ENCODE results near the gene NISCH. TPM values are rescaled to one million over a fixed set of nuclear protein-coding genes. Genes with fewer than 3 reads are reported as not detected.

Gene NISCH
- total RNA-seq, 2 experiments from 2014 or later: 58.9 to 60.7 TPM

DNA sequence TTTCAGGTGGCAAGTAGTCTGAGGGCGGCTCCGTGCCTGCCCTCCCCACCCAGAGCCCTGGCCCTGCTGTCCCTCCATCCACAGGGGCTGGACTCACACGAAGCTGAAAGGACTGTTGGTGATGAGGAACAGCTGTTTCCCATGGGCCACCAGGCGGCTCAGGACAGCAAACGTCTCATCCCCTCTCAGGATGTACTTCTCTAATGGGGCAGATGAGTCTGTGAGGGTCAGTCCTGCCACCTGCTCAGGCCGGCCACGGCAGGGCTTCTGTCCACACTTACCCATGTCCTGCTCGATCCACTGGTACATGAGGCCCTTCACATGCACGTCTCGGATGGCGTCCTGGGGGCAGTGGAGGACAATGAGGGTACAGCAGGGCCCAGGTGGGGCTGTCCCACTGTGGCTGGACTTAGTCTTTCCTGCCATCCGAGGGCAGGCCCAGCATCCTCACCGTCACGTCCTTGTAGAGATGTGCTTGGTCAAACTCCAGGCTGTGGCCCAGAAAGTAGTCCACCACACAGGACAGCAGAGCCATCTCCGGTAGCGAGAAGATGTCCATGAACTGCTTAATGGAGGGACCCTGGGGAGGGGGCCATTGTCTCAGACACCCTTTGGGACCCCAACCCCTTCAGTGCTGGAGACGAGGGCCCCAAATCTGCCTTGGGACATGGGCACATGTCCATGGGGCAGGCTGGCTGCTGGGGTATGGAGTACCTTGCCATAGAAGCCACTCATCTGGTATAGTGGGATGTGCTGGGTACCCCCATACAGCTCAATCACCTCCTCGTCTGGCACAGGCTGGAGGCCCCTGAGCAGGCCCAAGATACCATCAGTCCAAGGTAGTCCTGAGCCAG is 72.6 kb downstream of the NISCH start:
- POLR2A ChIA-PET: no interaction called here
- CTCF ChIA-PET: interaction anchor here (0.6 kb wide), 1 partner anchor 103 kb away, joined by 3 read pairs; no protein-coding TSS in a partner anchor

DNA sequence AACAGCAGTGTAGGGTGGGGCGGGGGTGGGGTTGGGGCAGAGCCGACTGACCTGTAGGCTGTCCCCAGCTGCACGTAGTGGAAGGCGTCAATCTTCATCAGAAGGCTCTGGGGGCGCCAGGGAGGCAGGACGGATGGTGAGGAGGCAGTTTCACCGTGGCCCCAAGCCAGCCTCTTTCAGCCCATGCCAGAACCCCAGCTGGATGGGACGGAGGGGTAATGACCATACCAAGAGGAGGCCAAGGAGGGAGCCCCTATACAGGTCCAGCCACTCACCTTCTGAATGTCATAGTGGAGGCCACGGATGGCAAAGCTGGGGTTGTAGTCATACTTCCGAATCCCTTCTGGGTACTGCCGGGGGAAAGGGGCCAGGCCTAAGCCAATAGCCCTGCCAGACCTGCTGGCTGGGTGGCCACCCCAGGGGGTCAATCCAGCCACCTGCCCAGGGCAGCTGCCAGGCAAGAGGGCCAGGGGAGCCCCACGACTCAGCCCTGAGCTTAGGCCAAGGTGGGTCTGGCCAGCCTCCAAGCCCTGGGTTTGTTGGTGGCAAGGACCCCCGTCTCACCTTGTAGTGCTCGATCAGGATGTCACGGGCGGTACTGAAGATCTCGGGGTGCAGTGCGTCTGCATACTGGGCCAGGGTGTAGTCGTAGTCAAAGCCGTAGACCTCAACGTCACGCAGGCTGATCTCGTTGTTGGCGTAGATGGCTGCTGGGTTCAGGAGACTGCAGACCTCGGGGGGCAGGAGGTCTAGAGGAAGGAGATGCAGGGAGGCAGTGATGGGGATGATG is 73.4 kb downstream of the NISCH start:
- CTCF ChIA-PET: no interaction called here
- POLR2A ChIA-PET: interaction anchor here (0.6 kb wide), 1 partner anchor 20 kb away, joined by 4 read pairs; no protein-coding TSS in a partner anchor

DNA sequence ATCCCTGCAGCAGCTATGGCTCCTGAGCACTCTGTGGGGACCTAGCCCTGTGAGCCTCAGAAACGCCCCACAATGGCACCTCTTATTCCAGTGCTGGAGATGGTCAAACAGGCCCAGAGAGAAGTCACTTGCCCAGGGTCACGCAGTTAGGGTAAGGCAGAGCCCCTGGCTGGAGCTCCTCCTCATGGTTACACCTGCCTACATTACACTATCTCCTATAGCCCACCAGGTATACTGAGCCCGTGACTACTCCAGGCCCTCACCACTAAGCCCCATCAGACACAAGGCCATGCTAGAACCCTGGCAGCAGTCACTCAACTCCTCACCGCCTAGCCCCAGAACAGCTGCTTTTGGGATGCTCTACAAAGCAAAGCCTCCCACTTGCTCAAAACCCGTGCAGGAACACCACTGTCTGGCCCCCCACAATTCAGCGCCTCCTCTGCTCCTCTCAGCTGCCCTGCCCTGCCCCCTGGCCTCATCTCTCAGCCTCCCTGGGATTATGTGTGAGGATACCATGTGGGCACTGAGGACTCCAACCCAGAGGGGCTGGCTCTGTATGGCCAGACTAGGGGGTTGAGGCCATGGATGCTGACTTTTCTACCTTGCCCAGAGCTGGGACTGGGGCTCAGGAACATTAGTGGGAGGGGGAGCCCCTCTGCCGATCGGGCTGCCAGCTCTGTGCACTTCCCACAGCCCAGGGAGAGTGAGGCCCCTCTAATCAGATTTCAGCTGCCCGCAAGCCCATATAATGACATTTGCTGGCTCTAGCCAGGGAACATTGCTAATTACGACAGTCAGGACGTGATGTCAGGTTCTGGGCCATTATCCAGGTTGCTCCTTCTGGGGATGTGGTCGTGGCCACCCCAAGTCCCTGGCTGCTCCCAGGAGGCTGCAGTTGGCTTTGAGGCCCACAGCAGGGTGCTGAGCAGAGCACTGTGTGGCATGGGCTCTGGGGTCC is 74.3 kb downstream of the NISCH start:
- ChIA-PET CTCF (interaction anchor here (1.2 kb wide), 1 partner anchor 134 kb away, joined by 3 read pairs; no protein-coding TSS in a partner anchor), POLR2A (interaction anchor here (0.6 kb wide), 1 partner anchor 19 kb away, joined by 4 read pairs; no protein-coding TSS in a partner anchor)

DNA sequence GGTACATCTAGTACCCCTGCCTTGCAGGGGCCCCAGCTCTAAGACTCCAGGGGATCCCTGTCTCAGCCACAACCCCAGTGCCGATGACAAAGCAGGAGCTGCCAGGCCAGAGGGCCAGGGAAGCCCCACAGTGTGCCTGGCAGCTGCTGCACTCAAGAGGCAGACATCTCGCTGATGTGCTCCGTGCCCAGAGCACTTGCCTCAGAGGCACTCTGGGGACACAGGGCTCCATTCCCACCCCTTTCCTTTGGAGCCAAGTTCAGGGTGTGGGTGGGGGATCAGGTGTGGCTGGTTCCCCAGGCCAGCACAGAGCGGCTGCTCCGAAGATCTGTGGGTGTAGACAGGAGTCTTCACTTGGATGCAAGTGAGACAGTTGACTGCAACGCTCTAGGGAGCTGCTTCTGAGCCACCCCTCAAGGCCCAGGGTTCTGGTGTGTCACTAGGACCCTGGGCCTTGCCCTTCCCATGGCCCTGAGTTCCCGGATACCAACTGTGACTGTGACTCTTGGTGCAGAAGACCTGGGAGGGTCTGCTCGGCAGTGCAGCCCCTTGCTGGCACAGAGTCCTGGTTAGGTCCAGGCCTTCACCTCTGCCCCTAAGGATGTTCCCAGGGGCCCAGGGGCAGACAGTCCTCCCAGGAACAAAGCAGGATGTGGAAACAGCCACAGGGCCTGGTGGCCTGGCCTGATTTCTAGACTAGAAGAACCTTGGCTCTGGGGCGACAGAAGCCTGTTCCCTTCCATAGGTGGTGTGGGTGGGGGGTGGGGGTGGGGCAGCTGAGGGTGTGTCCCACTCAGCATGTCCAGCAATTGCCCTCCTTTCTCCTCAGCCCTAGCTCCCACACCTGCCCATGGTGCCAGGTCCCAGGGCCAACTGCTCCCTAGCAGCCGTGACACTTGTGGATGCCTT is 75.8 kb downstream of the NISCH start:
- ChIA-PET POLR2A (no interaction called here), CTCF (interaction anchor here (1.2 kb wide), 1 partner anchor 132 kb away, joined by 3 read pairs; no protein-coding TSS in a partner anchor)

DNA sequence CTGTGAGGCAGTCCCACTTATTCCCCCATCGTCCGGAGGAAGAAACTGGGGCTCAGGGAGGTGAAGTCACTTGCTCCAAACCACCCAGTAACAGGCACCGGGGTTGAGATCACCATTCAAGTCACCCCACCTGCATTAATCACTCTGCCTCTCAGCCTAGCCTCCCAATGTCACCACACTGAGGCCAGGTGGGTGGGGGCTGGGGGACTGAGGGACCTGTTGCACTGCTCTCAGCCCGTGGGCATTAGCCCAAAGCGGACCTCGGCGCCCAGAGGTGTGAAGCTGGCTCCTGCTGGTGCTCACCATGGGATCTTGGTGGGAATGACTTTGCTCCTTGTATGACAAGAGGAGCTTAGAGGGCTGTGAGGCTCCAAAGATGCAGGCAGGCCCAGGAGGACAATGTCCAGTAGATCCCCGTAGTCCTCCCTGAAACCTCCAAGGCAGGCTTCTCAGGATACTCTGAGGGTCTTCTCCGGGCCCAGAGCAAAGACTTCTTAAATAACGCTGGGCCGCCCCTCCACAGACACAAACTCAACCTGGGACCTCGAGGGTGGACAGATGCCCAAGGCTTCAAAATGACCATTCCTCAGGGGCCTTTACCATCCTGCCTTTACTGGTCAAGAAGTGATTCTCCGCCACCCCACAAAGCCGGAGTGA is 76.6 kb downstream of the NISCH start:
- POLR2A ChIA-PET: no interaction called here
- CTCF ChIA-PET: no interaction called here

DNA sequence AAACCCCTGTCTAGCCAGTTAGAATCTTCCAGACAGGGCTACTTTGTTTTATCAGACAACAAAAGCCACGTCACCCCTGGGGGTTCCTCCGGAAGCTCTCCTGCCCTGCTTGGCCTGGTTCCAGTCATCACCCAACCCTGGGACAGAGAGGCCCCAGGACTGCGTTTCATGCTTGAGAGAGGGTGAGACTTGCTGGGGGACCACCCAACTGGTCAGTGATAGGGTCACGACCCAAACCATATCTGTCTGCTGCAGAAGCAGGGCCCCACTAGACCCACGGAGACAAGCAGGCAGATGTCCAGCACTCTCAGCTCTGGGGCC is 77.1 kb downstream of the NISCH start:
- CTCF ChIA-PET: no interaction called here
- POLR2A ChIA-PET: interaction anchor here (0.6 to 1.0 kb wide), 2 partner anchors 9 to 88 kb away, joined by 3 read pairs; no protein-coding TSS in a partner anchor

DNA sequence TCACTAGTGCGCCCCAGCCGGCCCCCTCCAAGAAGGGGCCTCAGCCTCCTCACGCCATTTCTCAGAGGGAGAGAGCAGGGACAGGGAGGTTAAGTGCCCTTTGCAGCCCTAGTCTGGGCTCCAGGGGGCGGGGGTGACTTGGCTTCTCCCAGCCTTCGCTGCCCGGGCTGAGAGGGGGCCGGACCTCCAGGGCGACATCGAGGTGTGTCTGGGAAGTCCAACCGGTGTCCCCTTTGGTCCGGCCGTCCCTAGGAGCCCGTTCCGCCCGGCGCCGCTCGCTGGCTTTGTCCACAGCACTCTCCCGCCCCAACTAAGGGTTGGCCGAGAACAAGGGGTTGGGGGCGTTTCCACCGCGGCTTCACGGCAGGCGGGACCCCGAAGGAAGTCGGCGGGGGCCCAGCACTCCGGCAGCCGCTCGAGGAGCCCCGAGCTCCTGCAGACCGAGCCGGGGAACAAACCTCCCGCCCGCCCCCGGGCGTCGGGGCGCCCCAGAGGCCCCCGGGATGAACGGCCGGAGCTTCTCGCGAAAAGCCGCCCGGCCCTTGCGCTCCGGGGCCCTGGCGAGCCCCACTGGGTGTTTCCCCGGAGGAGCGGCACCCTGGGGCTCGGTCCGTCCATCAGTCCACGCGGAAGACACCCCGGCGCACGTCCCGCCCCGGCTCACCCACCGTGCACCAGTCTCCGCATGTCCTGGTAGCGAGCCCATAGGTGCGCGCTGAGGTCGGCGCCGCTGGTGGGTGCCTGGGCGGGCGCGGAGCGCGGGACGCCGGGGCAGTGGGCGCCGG is 77.6 kb downstream of the NISCH start:
- CTCF ChIA-PET: no interaction called here
- POLR2A ChIA-PET: interaction anchor here (0.6 to 1.0 kb wide), 2 partner anchors 9 to 87 kb away, joined by 3 read pairs; no protein-coding TSS in a partner anchor

DNA sequence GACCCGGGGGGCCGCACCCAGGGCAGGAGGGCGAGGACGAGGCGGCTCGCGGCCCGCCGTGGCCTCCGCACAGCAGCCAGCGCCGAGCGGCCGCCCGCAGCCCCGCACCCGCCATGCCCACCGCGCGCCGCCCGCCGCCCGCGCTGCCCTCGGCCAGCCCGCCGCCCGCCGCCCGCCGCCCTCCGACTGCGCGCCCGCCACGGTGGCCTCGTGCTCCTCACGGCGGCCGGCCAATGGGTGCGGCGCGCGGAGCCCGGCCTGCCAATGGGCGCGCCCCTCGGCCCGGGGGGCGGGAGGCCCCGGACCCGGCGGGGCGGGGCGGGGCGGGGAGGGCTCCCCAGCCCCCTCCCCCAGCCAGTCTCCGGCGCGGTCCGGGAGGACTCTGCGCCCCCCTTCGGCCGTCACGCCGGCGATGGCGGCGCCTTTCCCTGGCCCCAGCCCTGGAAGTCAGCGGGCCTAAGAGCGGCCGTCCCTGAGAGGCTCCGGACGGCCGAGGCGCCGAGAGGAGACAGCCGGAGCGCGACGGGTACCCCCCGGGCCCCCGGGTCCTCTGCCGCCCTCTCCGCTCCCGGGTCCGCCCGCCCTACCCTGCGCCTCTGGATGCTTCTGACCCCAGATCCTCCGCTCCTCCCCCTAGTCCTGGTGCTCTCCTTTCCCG is 78.3 kb downstream of the NISCH start, which contains the start of gene NT5DC2:
Gene NT5DC2, minus strand, starts transcription at position 235 of the 658 bp plus-strand sequence. Its CDS starts 120 bp downstream, at position 115.
- ChIA-PET CTCF (no interaction called here), POLR2A (no interaction called here)

DNA sequence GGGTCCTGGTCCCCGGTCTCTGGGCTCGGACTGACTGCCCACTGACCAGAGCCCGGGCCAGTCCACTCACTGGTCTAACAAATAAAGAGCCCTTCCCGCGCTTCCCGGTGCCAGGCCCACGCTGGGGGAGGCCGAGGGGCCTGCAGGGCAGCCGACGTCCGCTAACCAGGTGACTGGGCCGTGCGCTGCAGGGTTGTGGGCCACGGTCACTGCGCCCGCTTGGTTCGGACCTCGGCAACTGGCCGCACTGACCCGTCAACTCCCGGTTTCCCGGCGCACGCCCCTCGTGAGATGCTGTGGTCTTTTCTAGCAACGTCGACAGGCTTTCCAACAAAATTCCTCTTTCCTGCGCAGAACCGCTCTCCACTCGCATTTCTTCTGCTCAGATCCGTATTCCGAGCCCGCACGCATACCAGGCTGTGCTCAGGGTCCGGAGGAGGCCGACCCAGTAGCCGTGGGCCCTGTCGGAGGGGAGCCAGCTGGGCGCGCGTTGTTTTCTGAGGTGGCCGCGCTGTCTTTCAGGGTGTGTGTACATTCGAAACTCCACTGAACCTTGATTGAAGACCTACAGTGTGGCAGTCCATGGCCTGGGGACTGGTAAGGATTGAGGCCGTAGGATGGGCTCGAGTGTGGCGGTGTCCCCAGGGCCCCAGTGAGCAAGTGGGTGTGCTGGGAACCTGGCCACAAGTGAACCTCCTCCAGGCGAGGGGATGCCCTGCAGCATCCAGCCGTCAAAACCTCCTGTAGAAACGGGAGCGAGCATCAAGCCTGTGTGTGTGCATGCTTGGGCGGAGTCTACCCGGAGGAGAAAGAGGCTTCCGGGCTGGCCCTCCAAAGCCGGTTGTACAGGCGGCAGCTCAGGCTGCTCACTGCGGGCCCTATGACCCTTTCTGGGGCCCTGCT is 79.1 kb downstream of the NISCH start:
- ChIA-PET CTCF (no interaction called here), POLR2A (interaction anchor here (0.6 kb wide), 1 partner anchor 134 kb away, joined by 3 read pairs; no protein-coding TSS in a partner anchor)

DNA sequence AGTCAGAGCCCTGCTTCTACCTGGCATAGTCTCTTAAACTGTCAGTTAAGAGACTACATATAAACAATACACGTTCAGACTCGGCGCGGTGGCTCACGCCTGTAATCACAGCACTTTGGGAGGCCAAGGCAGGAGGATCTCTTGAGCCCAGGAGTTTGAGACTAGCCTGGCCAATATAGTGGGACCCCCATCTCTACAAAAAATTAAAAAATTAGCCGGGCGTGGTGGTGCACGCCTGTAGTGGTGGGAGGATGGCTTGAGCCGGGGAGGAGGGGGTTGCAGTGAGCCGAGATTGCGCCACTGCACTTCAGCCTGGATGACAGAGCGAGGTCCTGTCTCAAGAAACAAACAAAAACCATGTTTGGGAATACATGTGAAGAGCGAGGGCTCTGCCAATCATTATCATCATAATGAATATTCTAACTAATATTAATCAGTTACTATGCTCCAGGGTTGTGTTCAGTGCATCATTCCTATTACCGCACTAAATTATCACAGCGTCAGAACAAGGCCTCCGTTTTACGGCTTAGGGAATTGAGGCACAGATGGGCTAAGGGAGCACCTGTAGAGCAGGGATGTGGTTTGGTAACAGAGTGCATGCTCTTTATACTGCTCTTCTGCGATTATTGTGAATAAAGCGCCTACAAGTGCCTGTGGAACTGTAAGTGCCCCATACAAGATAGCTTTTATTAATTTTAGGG is 80.2 kb downstream of the NISCH start:
- ChIA-PET CTCF (interaction anchor here (0.7 to 1.3 kb wide), 4 partner anchors 9 to 481 kb away, joined by 3 read pairs; no protein-coding TSS in a partner anchor), POLR2A (interaction anchor here (0.7 to 1.2 kb wide), 4 partner anchors 9 to 170 kb away, joined by 3 read pairs; partner anchors contain the start of genes GLT8D1 and SPCS1)

DNA sequence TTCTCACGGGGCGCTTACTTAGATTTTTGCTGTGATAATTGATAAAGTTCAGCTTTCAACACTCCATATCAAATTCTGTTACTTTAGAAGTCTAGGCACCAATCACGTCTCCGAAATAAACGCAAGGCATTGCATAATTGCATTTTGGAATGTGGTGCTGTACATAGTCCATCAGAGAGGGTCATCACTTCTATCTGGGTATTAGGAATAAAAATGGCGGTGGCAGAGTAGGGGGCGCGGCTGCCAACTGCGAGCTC is 80.6 kb downstream of the NISCH start:
- CTCF ChIA-PET: interaction anchor here (0.7 to 1.3 kb wide), 4 partner anchors 9 to 481 kb away, joined by 3 read pairs; no protein-coding TSS in a partner anchor
- POLR2A ChIA-PET: interaction anchor here (0.7 to 1.2 kb wide), 4 partner anchors 9 to 169 kb away, joined by 3 read pairs; partner anchors contain the start of genes GLT8D1 and SPCS1

DNA sequence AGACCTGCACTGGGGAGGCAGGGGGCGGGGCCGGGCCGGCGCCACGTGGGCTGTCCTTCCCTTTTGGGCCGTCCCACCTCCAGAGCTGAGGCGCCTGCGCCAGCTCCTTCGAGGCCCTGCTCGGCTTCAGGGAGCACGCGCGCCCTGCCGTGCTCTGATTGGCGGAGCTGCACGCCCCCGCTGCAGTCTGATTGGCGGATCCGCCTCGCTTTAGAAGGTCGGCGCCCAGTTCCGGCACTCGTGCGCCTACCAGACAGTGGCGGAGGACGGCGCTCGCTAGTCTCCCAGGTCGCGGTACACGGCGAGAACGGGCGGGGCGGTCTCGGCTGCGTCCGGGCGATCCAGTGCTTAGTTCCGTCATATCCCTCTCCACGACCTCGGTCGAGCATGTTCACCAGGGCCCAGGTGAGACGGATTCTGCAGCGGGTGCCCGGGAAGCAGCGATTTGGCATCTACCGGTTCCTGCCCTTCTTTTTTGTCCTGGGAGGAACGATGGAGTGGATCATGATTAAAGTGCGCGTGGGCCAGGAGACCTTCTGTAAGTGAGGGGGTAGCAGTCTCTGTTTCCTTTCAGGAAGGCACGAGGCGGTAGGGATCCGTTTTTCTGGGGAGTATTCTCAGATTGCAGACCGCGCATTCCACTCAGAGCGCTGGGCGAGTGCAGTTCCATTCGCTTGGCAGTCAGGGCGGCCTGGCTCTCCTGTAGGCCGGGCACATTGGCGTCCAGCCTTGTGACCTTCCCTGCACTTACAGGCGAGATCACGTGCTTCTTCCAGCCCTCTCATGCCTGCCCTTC is 81.2 kb downstream of the NISCH start, which contains the start of gene UQCC5:
Gene UQCC5, plus strand, starts transcription at position 237 of the 796 bp plus-strand sequence. Its CDS starts 151 bp downstream, at position 388.
- POLR2A ChIA-PET: interaction anchor here (0.7 to 1.2 kb wide), 4 partner anchors 10 to 169 kb away, joined by 3 read pairs; partner anchors contain the start of genes GLT8D1 and SPCS1
- CTCF ChIA-PET: interaction anchor here (0.7 to 1.3 kb wide), 5 partner anchors 8 to 482 kb away, joined by 3 read pairs; no protein-coding TSS in a partner anchor

DNA sequence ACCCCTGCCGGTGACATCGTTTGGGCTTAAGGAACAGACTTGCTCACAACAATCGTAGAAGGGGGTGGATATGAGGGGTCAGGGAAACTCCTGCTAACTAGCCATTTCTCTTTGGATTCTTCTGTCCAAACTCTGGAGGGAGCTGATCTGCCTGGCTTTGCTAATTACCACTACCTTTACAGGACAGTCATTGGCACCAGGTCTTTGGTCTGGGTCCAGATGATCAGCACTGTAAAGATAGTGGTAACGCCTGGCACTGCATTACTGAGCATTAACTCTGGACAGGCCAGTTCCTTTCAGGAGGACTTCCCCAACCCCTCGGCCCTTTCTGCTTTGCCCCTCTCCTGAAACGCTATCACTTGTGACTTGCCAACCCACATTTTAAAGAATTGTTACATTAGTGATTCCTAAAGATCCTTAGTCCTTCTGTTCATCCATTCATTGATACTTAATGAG is 81.8 kb downstream of the NISCH start:
- ChIA-PET CTCF (interaction anchor here (1.0 kb wide), 1 partner anchor 98 kb away, joined by 3 read pairs; no protein-coding TSS in a partner anchor), POLR2A (no interaction called here)
